Skin epidermis (tissue), 12 donors: ENCODE results near the gene SMIM21.

Source experiments
- H3K27ac ChIP-seq, 21 experiments: fragments of 200-600 bp; sonication (generic) in 11 of 21; one replicate each; pipeline ENCODE4 v1.5.0; 2020; ENCODE audit warnings: mild to moderate bottlenecking in 3 of 21, inconsistent platforms in 2 of 21, moderate library complexity in 2 of 21
- H3K4me3 ChIP-seq, 7 experiments: fragments of 200-600 bp; sonication (generic) in 2 of 7; one replicate each; pipeline ENCODE4 v1.5.0; 2020; ENCODE audit warnings: inconsistent platforms in 2 of 7, mild to moderate bottlenecking in 2 of 7, moderate library complexity in 1 of 7

SMIM21 gene

GRCh38 chr18:75427603-75428002 lies at the start of gene SMIM21:
SMIM21 (minus strand) TSS chr18:75427703; CDS start chr18:75427563, 140 bp downstream.
- Histone ChIP-seq H3K4me3 (no peak within 1 kb of the TSS), H3K27ac (no peak within 1 kb of the TSS)

DNA sequence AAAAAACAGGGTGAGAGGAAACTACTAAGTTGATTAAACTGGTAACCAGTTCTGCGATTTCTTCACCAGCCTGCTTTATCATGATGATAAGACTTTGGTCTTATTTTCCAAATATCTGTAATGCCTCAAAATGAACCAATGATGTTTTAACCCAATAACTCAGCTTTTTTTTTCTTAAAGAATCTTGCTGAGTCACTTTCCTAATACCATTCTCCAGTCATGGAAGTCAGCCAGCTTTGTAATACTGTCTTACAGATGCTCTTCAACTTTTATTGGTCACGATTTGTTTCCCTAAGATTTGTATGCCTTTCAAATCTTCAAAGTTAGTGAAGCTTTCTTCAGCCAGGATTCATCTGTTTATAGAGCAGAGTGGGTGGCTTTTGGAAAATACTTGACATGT lies 47.7 kb upstream of the SMIM21 start:
- H3K4me3 ChIP-seq, result no peak overlapping the region
- H3K27ac ChIP-seq, result peak overlapping the region in 1 of 21 experiments; percentile 11

- Histone ChIP-seq H3K4me3 (no peak overlapping the region), H3K27ac (peak overlapping the region in 1 of 21 experiments; percentile 14)
These were observed 46.8 kb upstream of the SMIM21 start for GRCh38 chr18:75474332-75474731.

GRCh38 chr18:75473316-75473715 lies 45.8 kb upstream of the SMIM21 start:
- no peak overlapping the region for H3K27ac ChIP-seq
- H3K4me3 ChIP-seq, result no peak overlapping the region

- H3K4me3 ChIP-seq, result no peak overlapping the region
These were observed 45.4 kb upstream of the SMIM21 start for GRCh38 chr18:75472906-75473305.

GRCh38 chr18:75472396-75472795 lies 44.9 kb upstream of the SMIM21 start:
- H3K4me3 ChIP-seq, result no peak overlapping the region
- H3K27ac ChIP-seq, result no peak overlapping the region

More at GRCh38 chr18:75472906-75473305, 45.4 kb upstream of the SMIM21 start:
- H3K27ac ChIP-seq, result no peak overlapping the region

DNA sequence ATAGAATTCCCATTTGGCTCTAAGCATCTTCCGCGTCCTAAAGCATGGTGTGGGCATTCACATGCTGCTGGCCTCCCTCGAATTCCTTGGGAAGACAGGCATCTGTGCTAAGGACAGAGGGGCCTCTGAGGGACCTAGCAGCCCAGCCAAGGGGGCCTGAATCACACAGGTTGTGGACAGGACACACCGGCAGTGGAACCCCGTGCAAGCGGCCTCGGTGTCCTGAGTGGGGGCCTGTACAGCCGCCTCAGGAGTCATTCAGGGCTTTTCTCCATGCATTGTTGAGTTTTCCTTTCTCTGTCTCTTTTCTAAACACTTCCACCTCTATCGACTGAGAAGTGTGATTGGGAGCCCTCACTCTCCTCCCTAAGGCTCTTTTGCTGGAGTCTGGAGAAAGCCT lies 44.3 kb upstream of the SMIM21 start:
- H3K27ac ChIP-seq, result no peak overlapping the region

GRCh38 chr18:75467851-75468250 lies 40.3 kb upstream of the SMIM21 start:
- Histone ChIP-seq H3K4me3 (no peak overlapping the region), H3K27ac (no peak overlapping the region)

More for the DNA sequence above, 44.3 kb upstream of the SMIM21 start:
- H3K4me3 ChIP-seq, result no peak overlapping the region

DNA sequence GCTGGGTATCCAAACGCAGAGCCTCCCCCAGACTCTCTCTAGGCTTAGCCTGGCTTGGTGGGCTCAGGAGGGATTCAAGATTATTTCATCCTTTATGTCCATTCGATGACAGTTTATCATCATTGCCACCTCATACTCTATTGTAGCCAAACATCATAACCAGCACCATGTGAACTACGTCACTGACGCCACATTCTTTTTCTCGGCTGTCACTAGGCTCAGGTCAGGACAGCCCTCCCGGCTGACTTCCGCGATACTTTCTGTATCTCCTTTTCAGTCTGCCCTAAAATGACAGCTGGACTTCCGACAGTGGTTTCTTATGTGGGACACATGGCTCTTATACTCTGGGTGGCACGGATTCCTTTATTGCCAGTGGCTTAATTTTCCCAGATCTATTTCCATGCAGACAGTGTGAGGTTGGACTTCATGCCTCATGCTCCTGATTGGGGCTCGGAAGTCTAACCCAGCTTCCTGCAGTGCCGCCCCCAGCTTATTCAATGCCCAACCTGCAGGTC lies 39.8 kb upstream of the SMIM21 start:
- Histone ChIP-seq H3K27ac (no peak overlapping the region), H3K4me3 (no peak overlapping the region)

DNA sequence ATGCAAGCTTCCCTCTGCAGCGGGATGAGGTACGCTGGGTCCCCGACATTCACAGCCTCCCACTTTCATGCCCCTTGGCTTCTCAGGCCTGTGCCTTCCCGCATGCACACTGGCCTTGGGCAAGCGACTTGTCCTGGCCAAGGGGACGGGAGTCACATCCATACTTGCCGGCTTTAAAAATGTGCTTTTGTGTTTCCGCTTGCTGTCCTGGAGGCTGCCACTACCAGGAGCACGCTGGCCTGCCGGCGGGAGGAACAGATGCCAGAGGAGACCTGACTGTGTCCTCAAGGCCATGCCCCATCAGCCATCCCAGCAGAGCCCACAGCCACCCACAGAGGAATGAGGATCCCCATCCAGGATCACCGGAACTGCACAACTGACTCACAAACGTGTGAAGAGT lies 36.9 kb upstream of the SMIM21 start:
- Histone ChIP-seq H3K4me3 (no peak overlapping the region), H3K27ac (no peak overlapping the region)

DNA sequence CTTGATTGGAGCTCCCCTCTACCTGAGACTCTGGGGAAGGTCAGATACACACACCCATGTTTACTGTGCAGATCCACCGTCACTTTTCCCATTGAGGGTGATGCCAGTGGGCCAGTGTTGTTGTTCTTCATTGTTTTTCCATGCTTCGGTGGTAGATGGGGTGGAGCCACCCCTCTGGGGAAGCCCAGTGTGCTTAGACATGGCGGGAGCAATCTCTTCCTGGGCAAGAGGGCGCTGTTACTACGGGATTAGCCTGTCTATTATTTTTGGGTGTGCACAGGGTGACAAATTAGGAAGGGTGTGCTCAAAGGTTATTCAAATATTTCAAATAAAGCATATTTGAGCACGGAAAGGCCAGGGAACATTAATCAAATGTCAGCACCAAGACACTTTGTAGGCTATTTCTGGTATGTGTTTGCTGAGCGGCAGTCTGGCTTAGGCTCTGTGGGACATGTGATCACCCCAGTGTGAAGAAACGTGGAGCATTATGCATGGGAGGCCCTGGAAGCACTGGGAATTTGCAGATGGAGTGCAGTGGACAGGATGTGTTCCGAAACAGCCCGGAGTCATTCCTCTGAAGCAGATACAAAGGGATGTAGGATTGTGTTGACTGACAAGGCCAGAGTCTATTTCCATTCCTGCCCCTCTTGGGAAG lies 34.8 kb upstream of the SMIM21 start:
- H3K4me3 ChIP-seq, result no peak overlapping the region
- no peak overlapping the region for H3K27ac ChIP-seq

DNA sequence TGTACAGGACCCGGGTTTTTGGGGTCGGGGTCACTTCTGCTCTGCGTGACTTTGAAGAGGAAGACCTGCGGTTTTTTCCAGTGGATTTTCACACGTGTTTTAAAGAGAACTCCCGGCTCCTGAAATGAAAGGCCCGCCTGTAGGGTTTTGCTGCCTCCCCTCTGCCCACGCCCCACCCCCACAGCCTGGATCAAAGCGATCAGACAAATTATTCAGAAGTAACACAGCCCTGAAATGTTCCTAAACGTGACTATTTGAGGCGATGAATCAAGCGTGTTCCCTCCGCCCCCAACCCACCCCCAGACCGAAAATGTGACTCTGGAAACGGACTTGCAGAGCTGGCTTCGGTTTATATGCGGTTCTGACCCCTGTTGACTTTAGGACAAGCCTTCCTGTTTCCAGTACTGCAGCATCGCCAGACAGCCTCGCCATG lies 28.7 kb upstream of the SMIM21 start:
- Histone ChIP-seq H3K27ac (peak overlapping the region in 2 of 21 experiments; percentile 34 to 49), H3K4me3 (peak overlapping the region; percentile 19 to 44 (median 39))

- peak overlapping the region in 4 of 21 experiments; percentile 22 to 49 (median 36) for H3K27ac ChIP-seq
These were observed 28.0 kb upstream of the SMIM21 start for GRCh38 chr18:75455249-75456198.

GRCh38 chr18:75454022-75454795 lies 26.7 kb upstream of the SMIM21 start:
- Histone ChIP-seq H3K4me3 (no peak overlapping the region), H3K27ac (no peak overlapping the region)

More at GRCh38 chr18:75455249-75456198, 28.0 kb upstream of the SMIM21 start:
- H3K4me3 ChIP-seq, result peak overlapping the region; percentile 19 to 44 (median 39)

- Histone ChIP-seq H3K4me3 (no peak overlapping the region), H3K27ac (no peak overlapping the region)
These were observed 23.4 kb upstream of the SMIM21 start for GRCh38 chr18:75450906-75451305.

- H3K27ac ChIP-seq, result no peak overlapping the region
These were observed 14.4 kb upstream of the SMIM21 start for GRCh38 chr18:75441896-75442295.

GRCh38 chr18:75439348-75439747 lies 11.8 kb upstream of the SMIM21 start:
- Histone ChIP-seq H3K27ac (no peak overlapping the region), H3K4me3 (no peak overlapping the region)

More at GRCh38 chr18:75441896-75442295, 14.4 kb upstream of the SMIM21 start:
- H3K4me3 ChIP-seq, result no peak overlapping the region

DNA sequence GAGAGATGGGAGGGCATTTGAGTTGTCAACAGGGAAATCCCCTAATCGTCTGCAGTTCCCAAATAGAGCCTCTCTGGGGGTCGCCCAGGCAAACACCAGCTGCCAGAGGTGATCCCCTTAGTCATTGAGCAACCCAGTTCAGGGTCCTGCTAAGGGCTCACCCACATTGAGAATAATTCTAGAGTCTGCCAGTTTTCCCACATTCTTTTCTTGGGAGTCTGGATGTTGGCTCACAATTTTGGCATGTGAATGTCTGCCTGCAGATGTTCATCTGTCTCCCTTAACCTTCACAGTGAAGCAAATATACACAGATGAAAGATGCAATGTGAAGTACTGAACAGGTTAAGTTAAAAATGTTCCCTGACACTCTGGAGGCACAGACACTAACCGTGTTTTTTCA lies 11.4 kb upstream of the SMIM21 start:
- H3K27ac ChIP-seq, result no peak overlapping the region
- no peak overlapping the region for H3K4me3 ChIP-seq

DNA sequence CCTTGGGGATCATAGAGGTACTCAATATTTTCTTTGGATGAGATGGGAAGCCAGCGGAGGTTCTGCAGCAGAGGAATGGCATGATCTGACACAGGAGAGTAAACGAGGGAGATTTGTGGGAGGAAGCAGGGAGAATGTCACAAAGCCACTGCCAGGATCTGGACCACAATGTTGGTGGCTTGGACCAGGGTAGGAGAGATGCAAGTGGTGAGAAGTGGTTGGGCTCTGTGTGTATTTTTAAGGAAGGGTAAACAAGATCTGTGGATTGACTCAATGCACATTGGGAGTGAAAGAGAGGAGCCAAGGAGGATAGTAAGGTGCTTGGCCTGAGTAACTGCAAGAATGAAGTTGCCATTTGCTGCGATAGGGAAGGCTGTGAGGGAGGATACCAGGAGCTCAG lies 10.5 kb upstream of the SMIM21 start:
- Histone ChIP-seq H3K27ac (no peak overlapping the region), H3K4me3 (no peak overlapping the region)

- Histone ChIP-seq H3K27ac (no peak overlapping the region), H3K4me3 (no peak overlapping the region)
These were observed 5.6 kb upstream of the SMIM21 start for GRCh38 chr18:75433098-75433497.
